Ovary (tissue), 3 donors: ENCODE data around the gene TSPAN1.

Experiments used
- CTCF ChIP-seq, 3 donors: fragments of 450-650 bp in 2 of 3; fragments of 200-600 bp in 1 of 3; IDR thresholded peaks; one replicate each; pipeline versions ENCODE4 v1.5.1 to v1.8.0; 2016 to 2022; ENCODE audit warnings: antibody characterized with exemption in 3 of 3, mild to moderate bottlenecking in 1 of 3
- POLR2A ChIP-seq: fragments of 450-650 bp; IDR thresholded peaks from one replicate; pipeline ENCODE4 v1.6.1; 2017; ENCODE audit warnings: antibody characterized with exemption, mild to moderate bottlenecking, moderate library complexity
- donor health status: DM: no; HTN: no; CAD: no.

- TF ChIP-seq CTCF (IDR thresholded peaks at IDR 0.05) (no peak), POLR2A (no peak)
Observed at GRCh38 chr1:46193984-46194570, 19.2 kb downstream of the TSPAN1 start.
